ACC112 (cell line): ENCODE data around the gene HS6ST3.

ENCODE experiments used
- H2AFZ ChIP-seq: fragments of 200-600 bp; sonication (generic); one replicate; pipeline ENCODE4 v1.6.0; 2017; ENCODE audit warnings: antibody characterized with exemption, low read length; ENCODE audit not compliant: unreplicated experiment
- H3K27ac ChIP-seq: fragments of 200-600 bp; sonication (generic); 2 replicates; pipeline ENCODE4 v1.5.1; 2014; ENCODE audit warnings: low read depth, mild to moderate bottlenecking, antibody characterized with exemption, low read length, moderate library complexity
- H3K27me3 ChIP-seq: fragments of 200-600 bp; sonication (generic); 2 replicates; pipeline ENCODE4 v1.6.1; 2014; ENCODE audit warnings: mild to moderate bottlenecking, antibody characterized with exemption, low read length, moderate library complexity, mixed read lengths; ENCODE audit not compliant: insufficient read depth
- H3K36me3 ChIP-seq: fragments of 200-600 bp; sonication (generic); 2 replicates; pipeline ENCODE4 v1.6.1; 2016; ENCODE audit warnings: mild to moderate bottlenecking, antibody characterized with exemption, low read length, moderate library complexity, mixed read lengths; ENCODE audit not compliant: insufficient read depth
- H3K4me1 ChIP-seq: fragments of 200-600 bp; sonication (generic); one replicate; pipeline ENCODE4 v1.6.1; 2016; ENCODE audit warnings: low read length, mixed read lengths; ENCODE audit not compliant: insufficient read depth, unreplicated experiment, control insufficient read depth
- H3K4me3 ChIP-seq: fragments of 200-600 bp; sonication (generic); 2 replicates; pipeline ENCODE4 v1.5.1; 2014; ENCODE audit warnings: mild to moderate bottlenecking, low read depth, low read length
- H3K79me2 ChIP-seq: fragments of 200-600 bp; sonication (generic); one replicate; pipeline ENCODE4 v1.6.0; 2016; ENCODE audit warnings: low read length; ENCODE audit not compliant: control insufficient read depth, unreplicated experiment, insufficient read depth

The HS6ST3 gene

GRCh38 chr13:96744367-96745331, 654.7 kb downstream of the HS6ST3 start:
- H3K4me1 ChIP-seq: no peaks in the 10 kb centered on the region
- no peaks in the 10 kb centered on the region for H3K79me2 ChIP-seq
- no peak overlapping the region for H3K4me3 ChIP-seq
- no peaks in the 10 kb centered on the region for H3K36me3 ChIP-seq
- no peak overlapping the region for H3K27ac ChIP-seq
- H2AFZ ChIP-seq: no peak overlapping the region
- H3K27me3 ChIP-seq: no peaks in the 10 kb centered on the region

- Histone ChIP-seq H2AFZ (no peak overlapping the region), H3K4me1 (no peaks in the 10 kb centered on the region), H3K27me3 (no peaks in the 10 kb centered on the region), H3K36me3 (no peaks in the 10 kb centered on the region), H3K79me2 (no peaks in the 10 kb centered on the region), H3K4me3 (no peak overlapping the region), H3K27ac (no peak overlapping the region)
Measured at GRCh38 chr13:96746886-96747285, 657.0 kb downstream of the HS6ST3 start.

- no peaks in the 10 kb centered on the region for H3K4me1 ChIP-seq
- no peaks in the 10 kb centered on the region for H3K79me2 ChIP-seq
- H3K4me3 ChIP-seq: no peak overlapping the region
- no peak overlapping the region for H2AFZ ChIP-seq
- no peaks in the 10 kb centered on the region for H3K36me3 ChIP-seq
- H3K27ac ChIP-seq: no peak overlapping the region
- H3K27me3 ChIP-seq: no peaks in the 10 kb centered on the region
Measured at GRCh38 chr13:96749825-96750224, 659.9 kb downstream of the HS6ST3 start.

GRCh38 chr13:96751089-96751488, 661.2 kb downstream of the HS6ST3 start:
- H3K36me3 ChIP-seq: no peaks in the 10 kb centered on the region
- H3K79me2 ChIP-seq: no peaks in the 10 kb centered on the region
- H3K4me3 ChIP-seq: no peak overlapping the region
- H3K27ac ChIP-seq: no peak overlapping the region
- no peak overlapping the region for H2AFZ ChIP-seq
- H3K4me1 ChIP-seq: no peaks in the 10 kb centered on the region
- H3K27me3 ChIP-seq: no peaks in the 10 kb centered on the region

GRCh38 chr13:96762876-96763275, 673.0 kb downstream of the HS6ST3 start:
- no peak overlapping the region for H3K4me3 ChIP-seq
- no peaks in the 10 kb centered on the region for H3K4me1 ChIP-seq
- H3K27ac ChIP-seq: no peak overlapping the region
- no peaks in the 10 kb centered on the region for H3K27me3 ChIP-seq
- no peaks in the 10 kb centered on the region for H3K36me3 ChIP-seq
- H2AFZ ChIP-seq: no peak overlapping the region
- no peaks in the 10 kb centered on the region for H3K79me2 ChIP-seq

- no peak overlapping the region for H2AFZ ChIP-seq
- no peak overlapping the region for H3K4me3 ChIP-seq
- no peaks in the 10 kb centered on the region for H3K79me2 ChIP-seq
- H3K27ac ChIP-seq: no peak overlapping the region
- H3K4me1 ChIP-seq: no peaks in the 10 kb centered on the region
- no peaks in the 10 kb centered on the region for H3K27me3 ChIP-seq
- no peaks in the 10 kb centered on the region for H3K36me3 ChIP-seq
Measured at GRCh38 chr13:96766306-96766705, 676.4 kb downstream of the HS6ST3 start.

- Histone ChIP-seq H3K4me1 (no peaks in the 10 kb centered on the region), H3K4me3 (no peak overlapping the region), H3K79me2 (no peaks in the 10 kb centered on the region), H3K27ac (no peak overlapping the region), H3K27me3 (no peaks in the 10 kb centered on the region), H2AFZ (no peak overlapping the region), H3K36me3 (no peaks in the 10 kb centered on the region)
Measured at GRCh38 chr13:96768524-96768923, 678.6 kb downstream of the HS6ST3 start.

GRCh38 chr13:96769874-96770273, 680.0 kb downstream of the HS6ST3 start:
- Histone ChIP-seq H2AFZ (no peak overlapping the region), H3K27me3 (no peaks in the 10 kb centered on the region), H3K27ac (no peak overlapping the region), H3K4me1 (no peaks in the 10 kb centered on the region), H3K36me3 (no peaks in the 10 kb centered on the region), H3K79me2 (no peaks in the 10 kb centered on the region), H3K4me3 (no peak overlapping the region)

GRCh38 chr13:96771486-96772367, 681.8 kb downstream of the HS6ST3 start:
- Histone ChIP-seq H3K36me3 (no peaks in the 10 kb centered on the region), H3K79me2 (no peaks in the 10 kb centered on the region), H3K4me3 (no peak overlapping the region), H2AFZ (peak overlapping the region; percentile 38), H3K27ac (no peak overlapping the region), H3K27me3 (no peaks in the 10 kb centered on the region), H3K4me1 (no peaks in the 10 kb centered on the region)

- Histone ChIP-seq H3K36me3 (no peaks in the 10 kb centered on the region), H3K27me3 (no peaks in the 10 kb centered on the region), H3K79me2 (no peaks in the 10 kb centered on the region), H3K4me1 (no peaks in the 10 kb centered on the region), H2AFZ (no peak overlapping the region), H3K27ac (no peak overlapping the region), H3K4me3 (no peak overlapping the region)
Measured at GRCh38 chr13:96772426-96772825, 682.5 kb downstream of the HS6ST3 start.
